ENCODE data around the gene GNB3.
A peak's percentile ranks its signal among the peaks of the same experiment; 100 is the strongest.

The GNB3 gene

DNA sequence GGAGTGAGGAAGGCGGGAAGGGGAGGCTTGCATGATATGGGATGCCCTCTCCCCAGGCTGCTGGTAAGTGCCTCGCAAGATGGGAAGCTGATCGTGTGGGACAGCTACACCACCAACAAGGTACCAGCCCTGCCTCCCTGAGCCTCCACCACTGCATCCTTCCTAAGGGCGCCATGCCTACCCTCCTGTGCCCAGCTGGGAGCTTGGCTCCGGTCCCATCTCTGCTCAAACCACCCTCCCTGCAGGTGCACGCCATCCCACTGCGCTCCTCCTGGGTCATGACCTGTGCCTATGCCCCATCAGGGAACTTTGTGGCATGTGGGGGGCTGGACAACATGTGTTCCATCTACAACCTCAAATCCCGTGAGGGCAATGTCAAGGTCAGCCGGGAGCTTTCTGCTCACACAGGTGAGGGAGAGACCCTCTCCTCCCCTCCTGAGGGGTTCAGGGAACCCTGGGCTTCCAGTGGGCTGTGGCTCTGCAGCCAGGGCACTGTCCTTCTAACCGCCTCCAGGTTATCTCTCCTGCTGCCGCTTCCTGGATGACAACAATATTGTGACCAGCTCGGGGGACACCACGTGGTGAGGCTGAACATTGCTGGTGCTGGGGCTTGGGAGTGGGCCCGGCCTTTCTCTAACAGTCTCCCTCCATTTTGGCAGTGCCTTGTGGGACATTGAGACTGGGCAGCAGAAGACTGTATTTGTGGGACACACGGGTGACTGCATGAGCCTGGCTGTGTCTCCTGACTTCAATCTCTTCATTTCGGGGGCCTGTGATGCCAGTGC is 2.6 kb downstream of the GNB3 start:
- no peak for TF ChIP-seq EZH2phosphoT487 (IDR thresholded peaks at IDR 0.05; ENCODE audit: low read length)
- TF ChIP-seq EZH2 (optimal IDR thresholded peaks at IDR 0.05; ENCODE audit: low read depth, low read length): no peak
- TF ChIP-seq, protein P1, sequence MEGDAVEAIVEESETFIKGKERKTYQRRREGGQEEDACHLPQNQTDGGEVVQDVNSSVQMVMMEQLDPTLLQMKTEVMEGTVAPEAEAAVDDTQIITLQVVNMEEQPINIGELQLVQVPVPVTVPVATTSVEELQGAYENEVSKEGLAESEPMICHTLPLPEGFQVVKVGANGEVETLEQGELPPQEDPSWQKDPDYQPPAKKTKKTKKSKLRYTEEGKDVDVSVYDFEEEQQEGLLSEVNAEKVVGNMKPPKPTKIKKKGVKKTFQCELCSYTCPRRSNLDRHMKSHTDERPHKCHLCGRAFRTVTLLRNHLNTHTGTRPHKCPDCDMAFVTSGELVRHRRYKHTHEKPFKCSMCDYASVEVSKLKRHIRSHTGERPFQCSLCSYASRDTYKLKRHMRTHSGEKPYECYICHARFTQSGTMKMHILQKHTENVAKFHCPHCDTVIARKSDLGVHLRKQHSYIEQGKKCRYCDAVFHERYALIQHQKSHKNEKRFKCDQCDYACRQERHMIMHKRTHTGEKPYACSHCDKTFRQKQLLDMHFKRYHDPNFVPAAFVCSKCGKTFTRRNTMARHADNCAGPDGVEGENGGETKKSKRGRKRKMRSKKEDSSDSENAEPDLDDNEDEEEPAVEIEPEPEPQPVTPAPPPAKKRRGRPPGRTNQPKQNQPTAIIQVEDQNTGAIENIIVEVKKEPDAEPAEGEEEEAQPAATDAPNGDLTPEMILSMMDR (IDR thresholded peaks at IDR 0.05; ENCODE audit: low read length): 0 out of 2 replicates have a peak, but pooled peaks have one; percentile 7
- no peaks in the 10 kb centered on the region for H3K27me3 ChIP-seq (replicated peaks; ENCODE audit: insufficient read depth, low read length)
- H3K9me2 ChIP-seq (replicated peaks; ENCODE audit: insufficient read depth, low read length): no peaks in the 10 kb centered on the region
- H3K36me3 ChIP-seq (replicated peaks; ENCODE audit: insufficient read depth, low read length): no peaks in the 10 kb centered on the region
- no peaks in the 10 kb centered on the region for H3F3A ChIP-seq (ENCODE audit: insufficient read depth, low read length)
- H3K4me3 ChIP-seq (ENCODE audit: low read length): no peak overlapping the region
- H3K4me1 ChIP-seq (ENCODE audit: low read length): peaks cover 11% of the 10 kb centered on the region
- no peaks in the 10 kb centered on the region for H3K9me3 ChIP-seq (replicated peaks; ENCODE audit: insufficient read depth, low read length)
- no peak overlapping the region for H3K27ac ChIP-seq (ENCODE audit: low read length)
- no peak for DNase-seq
- no peaks in the 10 kb centered on the region for H4K20me1 ChIP-seq (ENCODE audit: insufficient read depth, low read length)
- H3K4me2 ChIP-seq (ENCODE audit: low read depth, low read length): no peak overlapping the region
- no peaks in the 10 kb centered on the region for H3K79me2 ChIP-seq (ENCODE audit: low read length)
- H2AFZ ChIP-seq (ENCODE audit: low read length): no peak overlapping the region
- H3K9ac ChIP-seq (ENCODE audit: low read length): no peak overlapping the region

DNA sequence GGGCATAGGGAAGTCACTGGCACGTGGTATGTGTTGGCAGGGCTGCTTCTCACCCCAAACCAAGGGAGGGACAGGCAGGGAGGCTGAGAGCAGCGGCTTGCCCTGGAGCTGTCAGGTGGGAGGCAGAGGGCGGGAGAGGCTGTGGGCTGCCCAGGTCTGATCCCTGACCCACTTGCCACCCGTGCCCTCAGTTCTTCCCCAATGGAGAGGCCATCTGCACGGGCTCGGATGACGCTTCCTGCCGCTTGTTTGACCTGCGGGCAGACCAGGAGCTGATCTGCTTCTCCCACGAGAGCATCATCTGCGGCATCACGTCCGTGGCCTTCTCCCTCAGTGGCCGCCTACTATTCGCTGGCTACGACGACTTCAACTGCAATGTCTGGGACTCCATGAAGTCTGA is 4.7 kb downstream of the GNB3 start:
- Histone ChIP-seq H3K36me3 (replicated peaks; ENCODE audit: insufficient read depth, low read length) (no peaks in the 10 kb centered on the region), H3K79me2 (ENCODE audit: low read length) (peaks cover 17% of the 10 kb centered on the region)
- TF ChIP-seq, protein P1 (IDR thresholded peaks at IDR 0.05; ENCODE audit: low read length): no peak
- TF ChIP-seq EZH2phosphoT487 (IDR thresholded peaks at IDR 0.05; ENCODE audit: low read length) (no peak), EZH2 (optimal IDR thresholded peaks at IDR 0.05; ENCODE audit: low read depth, low read length) (no peak)

DNA sequence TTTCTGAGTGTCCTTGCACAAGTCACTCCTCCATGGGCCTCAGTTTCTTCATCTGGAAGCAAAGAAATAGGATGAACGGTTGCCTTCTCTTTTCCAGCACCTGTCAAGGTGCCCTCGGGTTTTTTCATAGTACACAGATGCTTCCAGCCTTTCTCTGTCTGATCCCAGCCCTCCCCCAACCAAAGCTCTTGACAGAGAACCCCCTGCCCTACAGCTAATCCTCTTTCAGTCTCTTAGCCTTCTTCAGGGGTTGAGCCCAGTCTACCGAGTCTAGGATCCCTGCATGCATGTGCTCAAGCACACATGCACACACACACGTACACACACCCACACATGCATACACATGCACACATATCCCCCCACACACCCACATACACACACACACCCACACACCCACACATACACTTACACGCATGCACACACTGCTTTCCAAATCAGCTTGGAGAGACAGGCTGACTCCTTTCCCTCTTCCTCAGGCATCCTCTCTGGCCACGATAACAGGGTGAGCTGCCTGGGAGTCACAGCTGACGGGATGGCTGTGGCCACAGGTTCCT is 5.7 kb downstream of the GNB3 start:
- no peak overlapping the region for H3K4me2 ChIP-seq (ENCODE audit: low read depth, low read length)
- no peaks in the 10 kb centered on the region for H3K9me2 ChIP-seq (replicated peaks; ENCODE audit: insufficient read depth, low read length)
- H4K20me1 ChIP-seq (ENCODE audit: insufficient read depth, low read length): no peaks in the 10 kb centered on the region
- TF ChIP-seq, protein P1 (IDR thresholded peaks at IDR 0.05; ENCODE audit: low read length): no peak
- TF ChIP-seq EZH2phosphoT487 (IDR thresholded peaks at IDR 0.05; ENCODE audit: low read length): no peak
- no peak for TF ChIP-seq EZH2 (optimal IDR thresholded peaks at IDR 0.05; ENCODE audit: low read depth, low read length)
- peaks cover 24% of the 10 kb centered on the region for H3K79me2 ChIP-seq (ENCODE audit: low read length)
- no peaks in the 10 kb centered on the region for H3K9me3 ChIP-seq (replicated peaks; ENCODE audit: insufficient read depth, low read length)
- H3K4me1 ChIP-seq (ENCODE audit: low read length): peaks cover 16% of the 10 kb centered on the region
- no peak overlapping the region for H3K4me3 ChIP-seq (ENCODE audit: low read length)
- no peaks in the 10 kb centered on the region for H3K27me3 ChIP-seq (replicated peaks; ENCODE audit: insufficient read depth, low read length)
- peaks cover 2% of the 10 kb centered on the region; the same call in 1 of the 2 replicates for H3F3A ChIP-seq (ENCODE audit: insufficient read depth, low read length)
- no peak for DNase-seq
- no peaks in the 10 kb centered on the region for H3K36me3 ChIP-seq (replicated peaks; ENCODE audit: insufficient read depth, low read length)
- no peak overlapping the region for H3K27ac ChIP-seq (ENCODE audit: low read length)
- H3K9ac ChIP-seq (ENCODE audit: low read length): no peak overlapping the region
- H2AFZ ChIP-seq (ENCODE audit: low read length): no peak overlapping the region

More for the DNA sequence above, 4.7 kb downstream of the GNB3 start:
- H3K27me3 ChIP-seq (replicated peaks; ENCODE audit: insufficient read depth, low read length): no peaks in the 10 kb centered on the region
- DNase-seq: no peak
- H3K9me2 ChIP-seq (replicated peaks; ENCODE audit: insufficient read depth, low read length): no peaks in the 10 kb centered on the region
- H3K27ac ChIP-seq (ENCODE audit: low read length): no peak overlapping the region
- H3K9me3 ChIP-seq (replicated peaks; ENCODE audit: insufficient read depth, low read length): no peaks in the 10 kb centered on the region
- no peak overlapping the region for H2AFZ ChIP-seq (ENCODE audit: low read length)
- H3K9ac ChIP-seq (ENCODE audit: low read length): no peak overlapping the region
- H3K4me3 ChIP-seq (ENCODE audit: low read length): no peak overlapping the region
- peaks cover 15% of the 10 kb centered on the region for H3K4me1 ChIP-seq (ENCODE audit: low read length)
- no peaks in the 10 kb centered on the region for H4K20me1 ChIP-seq (ENCODE audit: insufficient read depth, low read length)
- H3F3A ChIP-seq (ENCODE audit: insufficient read depth, low read length): no peaks in the 10 kb centered on the region
- H3K4me2 ChIP-seq (ENCODE audit: low read depth, low read length): no peak overlapping the region
